Measurements from ENCODE around the gene TRA2B.

- TF ChIP-seq CTCF (IDR thresholded peaks at IDR 0.05): no peak
- 0 out of 2 replicates have a peak, but pooled peaks have one; percentile 42 for TF ChIP-seq RELA (CRISPR knock-in tag; IDR thresholded peaks at IDR 0.05; ENCODE audit: borderline replicate concordance)
- no peak for TF ChIP-seq NR3C1 (CRISPR knock-in tag; conservative IDR thresholded peaks at IDR 0.05; ENCODE audit: low read depth)
- TF ChIP-seq ZBTB21 (CRISPR knock-in tag; IDR thresholded peaks at IDR 0.05; ENCODE audit: borderline replicate concordance): peak; percentile 88; the same call in 1 of the 2 replicates
- peak; percentile 97 for TF ChIP-seq ZNF232 (CRISPR knock-in tag; IDR thresholded peaks at IDR 0.05)
- no peak for TF ChIP-seq ZNF138 (CRISPR knock-in tag; conservative IDR thresholded peaks at IDR 0.05)
- peak; percentile 58; the same call in 1 of the 2 replicates for TF ChIP-seq JUN (CRISPR knock-in tag; IDR thresholded peaks at IDR 0.05)
- peak; percentile 94 for TF ChIP-seq ARID4B (CRISPR knock-in tag; IDR thresholded peaks at IDR 0.05; ENCODE audit: borderline replicate concordance)
- peak; percentile 96 for TF ChIP-seq MAX (CRISPR knock-in tag; IDR thresholded peaks at IDR 0.05)
- peak; percentile 73 for TF ChIP-seq GABPB1 (CRISPR knock-in tag; IDR thresholded peaks at IDR 0.05)
- TF ChIP-seq TEAD4 (CRISPR knock-in tag; IDR thresholded peaks at IDR 0.05): peak; percentile 89
Observed at GRCh38 chr3:185937689-185938374, at the start of gene TRA2B.
